Measurements from ENCODE around the gene AHCTF1.
"Not testable (repeated sequence)": the region's sequence is repeated elsewhere in the genome, so short reads cannot be mapped to it uniquely, and the experiment has no call there.

DNA sequence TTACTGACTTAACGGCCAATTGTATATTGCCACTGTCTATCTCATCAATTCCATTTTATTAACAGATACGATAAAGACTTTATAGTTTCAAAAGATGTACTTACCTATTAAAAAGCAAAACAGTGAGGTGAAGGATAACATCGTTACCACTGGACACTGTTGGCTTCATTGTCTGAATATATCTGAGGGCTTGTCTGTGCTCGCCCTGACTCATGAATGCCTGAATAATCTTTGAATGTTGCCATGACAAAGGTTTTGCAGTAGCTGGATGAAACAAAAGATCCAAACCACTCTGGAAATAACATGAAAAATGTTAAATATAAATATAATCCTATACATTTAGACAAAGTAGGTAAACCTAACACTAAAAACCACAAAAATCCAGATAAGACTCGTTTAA, 46.4 kb downstream of the AHCTF1 start:
- not testable (repeated sequence) for TF ChIP-seq POLR2A (IDR thresholded peaks at IDR 0.05)
- TF ChIP-seq, protein P1, sequence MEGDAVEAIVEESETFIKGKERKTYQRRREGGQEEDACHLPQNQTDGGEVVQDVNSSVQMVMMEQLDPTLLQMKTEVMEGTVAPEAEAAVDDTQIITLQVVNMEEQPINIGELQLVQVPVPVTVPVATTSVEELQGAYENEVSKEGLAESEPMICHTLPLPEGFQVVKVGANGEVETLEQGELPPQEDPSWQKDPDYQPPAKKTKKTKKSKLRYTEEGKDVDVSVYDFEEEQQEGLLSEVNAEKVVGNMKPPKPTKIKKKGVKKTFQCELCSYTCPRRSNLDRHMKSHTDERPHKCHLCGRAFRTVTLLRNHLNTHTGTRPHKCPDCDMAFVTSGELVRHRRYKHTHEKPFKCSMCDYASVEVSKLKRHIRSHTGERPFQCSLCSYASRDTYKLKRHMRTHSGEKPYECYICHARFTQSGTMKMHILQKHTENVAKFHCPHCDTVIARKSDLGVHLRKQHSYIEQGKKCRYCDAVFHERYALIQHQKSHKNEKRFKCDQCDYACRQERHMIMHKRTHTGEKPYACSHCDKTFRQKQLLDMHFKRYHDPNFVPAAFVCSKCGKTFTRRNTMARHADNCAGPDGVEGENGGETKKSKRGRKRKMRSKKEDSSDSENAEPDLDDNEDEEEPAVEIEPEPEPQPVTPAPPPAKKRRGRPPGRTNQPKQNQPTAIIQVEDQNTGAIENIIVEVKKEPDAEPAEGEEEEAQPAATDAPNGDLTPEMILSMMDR (IDR thresholded peaks at IDR 0.05), result not testable (repeated sequence)

Measured in uterus (tissue), 2 donors.